Muscle of leg (tissue), 11 donors: ENCODE data around the gene THAP2. TPM values are rescaled to one million over a fixed set of nuclear protein-coding genes. Genes with fewer than 3 reads are reported as not detected.
"Not testable (repeated sequence)": the region's sequence is repeated elsewhere in the genome, so short reads cannot be mapped to it uniquely, and the experiment has no call there.

ENCODE experiments used
- DNase-seq: peaks from one replicate; pipeline ENCODE4 v3.0.0; 2013
- H3K27ac ChIP-seq: one replicate; pipeline ENCODE4 v1.5.1; 2013; ENCODE audit warnings: mild to moderate bottlenecking, low read length, control low read depth
- H3K27me3 ChIP-seq: one replicate; pipeline ENCODE4 v1.6.1; 2013; ENCODE audit warnings: low read length; ENCODE audit not compliant: control insufficient read depth, insufficient read depth
- H3K36me3 ChIP-seq: one replicate; pipeline ENCODE4 v1.6.1; 2013; ENCODE audit warnings: low read length; ENCODE audit not compliant: control insufficient read depth, insufficient read depth
- H3K4me1 ChIP-seq: one replicate; pipeline ENCODE4 v1.6.1; 2013; ENCODE audit warnings: low read length; ENCODE audit not compliant: control insufficient read depth, insufficient read depth
- H3K4me3 ChIP-seq: one replicate; pipeline ENCODE4 v1.5.1; 2013; ENCODE audit warnings: low read length, control low read depth
- H3K9me3 ChIP-seq: replicated peaks from 2 replicates; pipeline ENCODE4 v1.6.1; 2013; ENCODE audit warnings: low read depth, low read length; ENCODE audit not compliant: control insufficient read depth
- WGBS: methylation state at CpG from one replicate; pipeline ENCODE4 v1.1.5; 2013; ENCODE audit warnings: missing lambda C conversion rate; ENCODE audit not compliant: insufficient coverage; 5-methylcytosine and 5-hydroxymethylcytosine counted together
- polyA plus RNA-seq, 8 donors: library from polyadenylated mRNA; unstranded; fragments of 120-200 nt; gene quantifications; one replicate each; pipeline versions ENCODE4 v1.2.1 to v1.2.3, GENCODE V29; 2013; ENCODE audit warnings: inconsistent platforms in 1 of 8, low replicate concordance in 1 of 8; ENCODE audit not compliant: insufficient read length in 8 of 8, insufficient read depth in 1 of 8
- total RNA-seq: library from RNA; stranded (reverse); fragments of 120-200 nt; gene quantifications from one replicate; pipeline ENCODE4 v1.2.4, GENCODE V29; 2013

Gene THAP2
- total and polyA plus RNA-seq, 9 donors = 7.6 to 12.9 (median 9.2) TPM

DNA sequence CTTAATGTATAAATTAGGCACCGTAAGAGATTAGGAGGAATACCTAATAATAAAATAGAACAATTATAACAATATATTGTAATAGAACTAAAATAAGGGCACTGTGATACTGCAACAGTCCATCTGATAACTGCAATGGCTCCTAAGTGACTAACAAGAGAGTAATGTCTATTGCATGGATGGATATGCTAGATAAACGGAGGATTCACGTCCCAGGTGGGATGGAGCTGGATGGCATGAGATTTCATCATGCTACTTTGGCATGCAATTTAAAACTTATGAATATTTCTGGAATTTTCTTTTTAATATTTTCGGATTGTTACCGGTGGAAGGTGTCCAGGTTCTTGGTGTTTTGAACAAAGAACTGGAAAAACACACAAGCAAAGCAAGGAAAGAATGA, 19.5 kb downstream of the THAP2 start:
- Histone ChIP-seq H3K27ac (no peak overlapping the region), H3K9me3 (no peaks in the 10 kb centered on the region), H3K4me1 (peaks cover 11% of the 10 kb centered on the region), H3K36me3 (no peaks in the 10 kb centered on the region), H3K27me3 (no peaks in the 10 kb centered on the region), H3K4me3 (no peak overlapping the region)
- DNase-seq = no peak
- 92% methylated on average over 4 of the region's 5 CpGs for WGBS

DNA sequence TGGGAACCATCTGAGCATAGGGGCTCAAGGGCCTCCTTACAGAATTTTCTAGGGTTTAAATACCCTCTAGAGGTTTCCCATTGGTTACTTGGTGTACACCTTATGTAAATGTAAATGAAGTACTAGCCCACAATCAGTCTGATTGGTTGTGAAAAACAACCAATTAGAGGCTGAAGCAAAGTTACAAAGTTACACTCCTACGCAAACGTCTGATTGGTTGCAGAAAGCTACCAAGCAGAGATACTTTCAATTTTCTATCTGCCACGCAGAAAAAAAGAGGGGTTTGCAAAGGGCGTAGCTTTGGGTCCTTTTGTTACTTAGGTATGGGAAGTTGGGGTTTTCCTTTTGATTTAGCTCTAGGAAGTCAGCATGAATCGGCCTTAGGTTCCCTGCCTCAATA, 20.0 kb downstream of the THAP2 start:
- H3K27ac ChIP-seq = no peak overlapping the region
- WGBS = no CpG with 5 or more reads among the region's 5 CpGs
- no peaks in the 10 kb centered on the region for H3K36me3 ChIP-seq
- H3K4me3 ChIP-seq = no peak overlapping the region
- DNase-seq = no peak
- no peaks in the 10 kb centered on the region for H3K27me3 ChIP-seq
- peaks cover 11% of the 10 kb centered on the region for H3K4me1 ChIP-seq
- no peaks in the 10 kb centered on the region for H3K9me3 ChIP-seq

- 46% methylated on average over 12 of the region's 19 CpGs for WGBS
- peak overlapping the region; percentile 92 for H3K27ac ChIP-seq
Measured at GRCh38 chr12:71685312-71685906, 21.3 kb downstream of the THAP2 start.

GRCh38 chr12:71685914-71686657, 22.0 kb downstream of the THAP2 start, which contains the start of gene TMEM19:
Gene TMEM19, plus strand, starts transcription at chr12:71686082. Its CDS starts 599 bp downstream, at chr12:71686681.
- under 1% methylated on average over 48 of the region's 63 CpGs for WGBS
- H3K27ac ChIP-seq = peak within 1 kb of the TSS; percentile 92
- peak; percentile 96 for DNase-seq
- H3K9me3 ChIP-seq = no peaks in the 10 kb centered on the region
- H3K4me3 ChIP-seq = peak within 1 kb of the TSS; percentile 80
- no peaks in the 10 kb centered on the region for H3K27me3 ChIP-seq
- H3K4me1 ChIP-seq = peaks cover 11% of the 10 kb centered on the region
- H3K36me3 ChIP-seq = no peaks in the 10 kb centered on the region

More at GRCh38 chr12:71685312-71685906, 21.3 kb downstream of the THAP2 start:
- Histone ChIP-seq H3K4me3 (peak overlapping the region; percentile 80), H3K36me3 (no peaks in the 10 kb centered on the region), H3K4me1 (peaks cover 11% of the 10 kb centered on the region), H3K9me3 (no peaks in the 10 kb centered on the region), H3K27me3 (no peaks in the 10 kb centered on the region)
- DNase-seq = no peak

- peaks cover 11% of the 10 kb centered on the region for H3K4me1 ChIP-seq
- H3K9me3 ChIP-seq = no peaks in the 10 kb centered on the region
- peak overlapping the region; percentile 92 for H3K27ac ChIP-seq
- no peaks in the 10 kb centered on the region for H3K27me3 ChIP-seq
- WGBS = no CpG with 5 or more reads among the region's 3 CpGs
- DNase-seq = no peak
- H3K36me3 ChIP-seq = no peaks in the 10 kb centered on the region
- peak overlapping the region; percentile 80 for H3K4me3 ChIP-seq
Measured at GRCh38 chr12:71686658-71687025, 22.5 kb downstream of the THAP2 start.

- Histone ChIP-seq H3K4me3 (peak overlapping the region; percentile 80), H3K4me1 (peaks cover 11% of the 10 kb centered on the region)
- not testable (repeated sequence) for H3K36me3 ChIP-seq, H3K27me3 ChIP-seq, DNase-seq, H3K9me3 ChIP-seq, H3K27ac ChIP-seq
- 100% methylated on average over 3 of the region's 11 CpGs for WGBS
Measured at GRCh38 chr12:71687172-71687571, 23.1 kb downstream of the THAP2 start.

GRCh38 chr12:71688961-71689570, 25.0 kb downstream of the THAP2 start:
- Histone ChIP-seq H3K9me3 (no peaks in the 10 kb centered on the region), H3K27me3 (no peaks in the 10 kb centered on the region), H3K4me1 (peaks cover 11% of the 10 kb centered on the region), H3K36me3 (no peaks in the 10 kb centered on the region), H3K4me3 (no peak overlapping the region), H3K27ac (no peak overlapping the region)
- no peak for DNase-seq
- whole genome bisulfite sequencing = 50% methylated on average over 1 of the region's 5 CpGs

DNA sequence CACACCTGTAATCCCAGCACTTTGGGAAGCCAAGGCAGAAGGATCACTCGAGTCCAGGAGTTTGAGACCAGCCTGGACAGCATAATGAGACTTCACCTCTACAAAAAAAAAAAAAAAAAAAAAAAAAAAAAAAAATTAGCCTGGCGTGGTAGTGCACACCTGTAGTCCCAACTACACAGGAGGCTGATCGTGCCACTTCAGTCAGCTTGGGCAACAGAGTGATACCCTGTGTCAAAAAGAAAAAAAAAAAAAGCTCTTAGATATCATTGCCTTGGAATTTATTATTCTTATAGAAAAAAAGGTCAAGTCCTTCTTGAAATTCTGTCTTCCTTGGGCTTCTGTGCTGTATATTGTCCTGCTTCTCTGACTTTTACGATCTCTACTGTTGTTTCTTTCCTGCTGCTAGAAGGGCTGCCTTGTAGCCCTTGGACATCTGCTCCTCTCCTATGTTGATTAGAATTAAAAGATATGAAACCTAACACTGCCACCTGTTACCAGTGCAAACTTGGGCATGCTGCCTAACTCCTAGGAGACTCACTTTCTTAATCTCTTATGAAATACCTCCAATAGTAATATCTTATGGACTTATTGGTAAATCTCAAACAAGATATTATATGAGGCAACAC, 27.5 kb downstream of the THAP2 start:
- H3K27ac ChIP-seq = no peak overlapping the region
- no peaks in the 10 kb centered on the region for H3K9me3 ChIP-seq
- DNase-seq = no peak
- no peaks in the 10 kb centered on the region for H3K27me3 ChIP-seq
- WGBS = no CpG with 5 or more reads among the region's 4 CpGs
- peaks cover 11% of the 10 kb centered on the region for H3K4me1 ChIP-seq
- H3K4me3 ChIP-seq = no peak overlapping the region
- H3K36me3 ChIP-seq = no peaks in the 10 kb centered on the region

- H3K4me3 ChIP-seq = no peak overlapping the region
- H3K4me1 ChIP-seq = peaks cover 5% of the 10 kb centered on the region
- DNase-seq = no peak
- no peak overlapping the region for H3K27ac ChIP-seq
- H3K27me3 ChIP-seq = no peaks in the 10 kb centered on the region
- H3K36me3 ChIP-seq = peaks cover 4% of the 10 kb centered on the region
- no peaks in the 10 kb centered on the region for H3K9me3 ChIP-seq
- whole genome bisulfite sequencing = 100% methylated on average over 2 of the region's 7 CpGs
Measured at GRCh38 chr12:71693126-71693525, 29.0 kb downstream of the THAP2 start.

GRCh38 chr12:71693651-71694050, 29.6 kb downstream of the THAP2 start:
- no CpG with 5 or more reads among the region's 5 CpGs for WGBS
- H3K4me1 ChIP-seq, H3K27ac ChIP-seq, H3K4me3 ChIP-seq, H3K36me3 ChIP-seq, H3K27me3 ChIP-seq, H3K9me3 ChIP-seq, DNase-seq: not testable (repeated sequence)
